ENCODE measurements around the gene VAC14.
A peak's percentile ranks its signal among the peaks of the same experiment; 100 is the strongest.

The VAC14 gene

GRCh38 chr16:70712359-70712758 is 88.6 kb downstream of the VAC14 start:
- FAIRE-seq (no peak), DNase-seq (ENCODE audit: insufficient read length, low spot score) (no peak)

GRCh38 chr16:70711211-70712031 is 89.5 kb downstream of the VAC14 start:
- DNase-seq (ENCODE audit: insufficient read length, low spot score) (no peak), FAIRE-seq (no peak)
- no peak for TF ChIP-seq POLR2A (IDR thresholded peaks at IDR 0.05; ENCODE audit: low read depth, low read length)

More at GRCh38 chr16:70712359-70712758, 88.6 kb downstream of the VAC14 start:
- TF ChIP-seq POLR2A (IDR thresholded peaks at IDR 0.05; ENCODE audit: low read depth, low read length) = no peak

- FAIRE-seq = no peak
- no peak for DNase-seq (ENCODE audit: insufficient read length, low spot score)
- TF ChIP-seq POLR2A (IDR thresholded peaks at IDR 0.05; ENCODE audit: low read depth, low read length) = no peak
Measured at GRCh38 chr16:70710422-70711210, 90.3 kb downstream of the VAC14 start.

DNA sequence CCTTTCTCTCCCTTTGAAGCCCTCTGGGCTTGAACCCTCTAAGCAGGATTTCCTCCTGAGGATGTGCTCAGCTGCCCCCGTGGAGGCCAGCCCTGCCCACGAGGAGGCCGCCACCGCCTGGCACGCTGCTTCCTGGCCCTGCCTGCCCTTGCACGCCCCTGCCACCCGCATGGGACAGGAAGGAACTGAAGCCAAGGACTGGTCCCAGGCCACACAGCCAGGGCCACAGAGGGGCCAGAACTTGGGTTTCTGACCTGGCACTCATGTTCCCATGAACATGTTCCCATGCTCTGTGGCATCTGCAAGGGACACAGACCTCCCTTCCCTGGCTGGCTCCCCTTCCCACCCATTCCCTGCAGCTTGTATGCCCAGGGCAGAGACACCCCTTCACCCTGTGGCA is 91.0 kb downstream of the VAC14 start:
- no peak for FAIRE-seq
- DNase-seq (ENCODE audit: insufficient read length, low spot score) = no peak
- no peak for TF ChIP-seq POLR2A (IDR thresholded peaks at IDR 0.05; ENCODE audit: low read depth, low read length)

GRCh38 chr16:70709457-70709856 is 91.5 kb downstream of the VAC14 start:
- TF ChIP-seq POLR2A (IDR thresholded peaks at IDR 0.05; ENCODE audit: low read depth, low read length) = no peak
- no peak for DNase-seq (ENCODE audit: insufficient read length, low spot score)
- no peak for FAIRE-seq

DNA sequence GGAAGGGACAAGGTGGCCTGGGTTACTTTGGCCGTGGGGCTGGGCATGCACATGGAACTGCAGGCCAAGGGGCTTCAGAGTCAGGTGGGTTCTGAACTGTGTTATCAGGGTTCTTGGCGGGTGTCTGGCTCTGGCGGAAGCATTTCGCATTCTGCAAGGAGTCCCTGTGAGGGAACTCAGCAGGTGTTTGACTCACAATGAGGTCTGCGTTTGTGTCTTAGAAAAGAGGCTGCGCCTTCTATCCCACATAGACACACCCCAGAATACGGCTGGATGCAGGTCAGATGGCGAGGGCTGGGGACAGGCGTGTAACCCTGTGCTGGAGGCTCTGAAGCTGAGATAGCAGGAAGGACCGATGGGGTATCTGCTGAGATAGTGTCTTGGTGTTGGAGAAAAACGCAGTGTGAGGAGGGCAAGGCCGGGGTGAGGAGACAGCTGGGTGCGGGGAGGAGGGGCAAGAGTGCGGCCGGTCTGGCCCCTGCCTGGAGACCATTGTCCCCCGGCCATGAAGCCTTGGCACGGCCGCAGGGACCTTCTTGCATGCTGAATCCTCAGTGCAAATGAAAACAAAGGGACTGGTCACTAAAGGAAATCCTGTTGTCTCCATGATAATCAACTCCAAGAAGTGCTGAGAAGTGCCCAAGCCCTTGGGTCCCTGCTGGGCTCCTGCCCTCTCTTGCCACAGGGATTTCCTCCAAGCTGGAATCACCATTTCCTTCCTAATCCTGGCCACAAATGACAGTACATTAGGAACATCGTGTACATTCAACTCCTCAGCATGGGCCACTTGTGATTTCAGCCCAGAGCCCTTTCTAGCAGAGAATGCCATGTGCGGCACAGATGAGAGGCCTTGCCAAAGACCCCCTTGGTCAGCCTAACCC is 92.4 kb downstream of the VAC14 start:
- TF ChIP-seq POLR2A (IDR thresholded peaks at IDR 0.05; ENCODE audit: low read depth, low read length) = no peak
- no peak for FAIRE-seq
- DNase-seq (ENCODE audit: insufficient read length, low spot score) = no peak

DNA sequence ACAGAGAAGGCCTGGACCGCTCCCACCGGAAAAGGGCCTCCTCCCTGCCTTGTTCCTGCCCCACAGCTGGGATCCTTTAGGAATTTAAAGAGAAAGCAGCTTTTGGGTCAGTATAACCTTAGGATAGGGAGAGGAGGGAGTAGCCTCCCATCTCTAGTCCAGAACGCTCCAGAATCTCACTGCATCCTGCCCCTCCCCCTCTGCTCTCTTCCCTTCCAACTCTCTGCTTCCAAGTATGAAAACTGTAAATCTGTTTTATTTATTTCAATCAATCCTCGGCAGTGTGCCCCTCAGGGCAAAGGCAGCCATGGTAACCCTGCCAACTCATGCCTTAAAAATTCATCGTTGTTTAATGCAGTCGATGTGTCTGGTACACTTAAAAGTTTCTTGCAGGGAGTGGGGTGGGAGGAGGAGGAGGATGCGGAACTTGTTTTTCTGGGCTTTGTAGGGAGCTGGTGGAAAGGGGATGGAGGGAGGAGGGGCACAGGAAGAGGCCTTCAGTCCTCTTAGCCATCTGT is 94.0 kb downstream of the VAC14 start:
- TF ChIP-seq POLR2A (IDR thresholded peaks at IDR 0.05; ENCODE audit: low read depth, low read length) = no peak
- peak; percentile 74 for DNase-seq (ENCODE audit: insufficient read length, low spot score)
- FAIRE-seq = peak; percentile 38

- TF ChIP-seq POLR2A (IDR thresholded peaks at IDR 0.05; ENCODE audit: low read depth, low read length) = no peak
- no peak for FAIRE-seq
Measured at GRCh38 chr16:70705056-70705455, 95.9 kb downstream of the VAC14 start.

GRCh38 chr16:70704586-70704985 is 96.4 kb downstream of the VAC14 start:
- no peak for FAIRE-seq
- DNase-seq (ENCODE audit: insufficient read length, low spot score) = no peak
- no peak for TF ChIP-seq POLR2A (IDR thresholded peaks at IDR 0.05; ENCODE audit: low read depth, low read length)

More at GRCh38 chr16:70705056-70705455, 95.9 kb downstream of the VAC14 start:
- DNase-seq (ENCODE audit: insufficient read length, low spot score) = peak; percentile 59

GRCh38 chr16:70703835-70704381 is 97.0 kb downstream of the VAC14 start:
- DNase-seq (ENCODE audit: insufficient read length, low spot score) = no peak
- FAIRE-seq = no peak
- TF ChIP-seq POLR2A (IDR thresholded peaks at IDR 0.05; ENCODE audit: low read depth, low read length) = no peak

- DNase-seq (ENCODE audit: insufficient read length, low spot score) (peak; percentile 65), FAIRE-seq (no peak)
- TF ChIP-seq POLR2A (IDR thresholded peaks at IDR 0.05; ENCODE audit: low read depth, low read length) = 0 out of 2 replicates have a peak, but pooled peaks have one; percentile 29
Measured at GRCh38 chr16:70703041-70703834, 97.7 kb downstream of the VAC14 start.

- no peak for TF ChIP-seq POLR2A (IDR thresholded peaks at IDR 0.05; ENCODE audit: low read depth, low read length)
- FAIRE-seq (no peak), DNase-seq (ENCODE audit: insufficient read length, low spot score) (no peak)
Measured at GRCh38 chr16:70702624-70703023, 98.3 kb downstream of the VAC14 start.
